H9 (cell line): ENCODE results near the gene CP. TPM values are rescaled to one million over a fixed set of nuclear protein-coding genes. Genes with fewer than 3 reads are reported as not detected.

Experiments
- DNase-seq: peaks from one replicate; pipeline ENCODE4 v3.0.0-alpha.2; 2017
- H2AFZ ChIP-seq: one replicate; pipeline ENCODE4 v1.6.1; 2013; ENCODE audit warnings: mild to moderate bottlenecking, low read length, control low read depth, moderate library complexity
- H2AK5ac ChIP-seq: 2 replicates; pipeline ENCODE4 v1.6.1; 2013; ENCODE audit warnings: low read length, control low read depth, mixed read lengths; ENCODE audit not compliant: insufficient read length
- H2BK120ac ChIP-seq: one replicate; pipeline ENCODE4 v1.6.1; 2013; ENCODE audit warnings: low read depth, mild to moderate bottlenecking, low read length, control low read depth, inconsistent platforms; ENCODE audit not compliant: poor library complexity, severe bottlenecking
- H2BK12ac ChIP-seq: 2 replicates; pipeline ENCODE4 v1.6.1; 2013; ENCODE audit warnings: low read length, control low read depth, mixed read lengths, low read depth; ENCODE audit not compliant: insufficient read length
- H2BK15ac ChIP-seq: 2 replicates; pipeline ENCODE4 v1.6.1; 2013; ENCODE audit warnings: low read depth, low read length, control low read depth
- H2BK20ac ChIP-seq: one replicate; pipeline ENCODE4 v1.6.1; 2013; ENCODE audit warnings: low read depth, mild to moderate bottlenecking, low read length, control low read depth, inconsistent platforms; ENCODE audit not compliant: poor library complexity, severe bottlenecking
- H2BK5ac ChIP-seq: 2 replicates; pipeline ENCODE4 v1.6.1; 2013; ENCODE audit warnings: low read length, control low read depth, mixed read lengths; ENCODE audit not compliant: insufficient read length
- H3K14ac ChIP-seq: 2 replicates; pipeline ENCODE4 v1.6.1; 2013; ENCODE audit warnings: low read length, control low read depth; ENCODE audit not compliant: insufficient read depth
- H3K18ac ChIP-seq: 2 replicates; pipeline ENCODE4 v1.6.1; 2013; ENCODE audit warnings: low read depth, mild to moderate bottlenecking, mixed read lengths, low read length, control low read depth; ENCODE audit not compliant: insufficient read length
- H3K23ac ChIP-seq: 2 replicates; pipeline ENCODE4 v1.6.1; 2013; ENCODE audit warnings: low read length, control low read depth, mixed read lengths, low read depth; ENCODE audit not compliant: insufficient read length
- H3K23me2 ChIP-seq: 2 replicates; pipeline ENCODE4 v1.6.1; 2013; ENCODE audit warnings: low read depth, mild to moderate bottlenecking, mixed read lengths, low read length, control low read depth; ENCODE audit not compliant: insufficient read length, poor library complexity, severe bottlenecking
- H3K27ac ChIP-seq: 2 replicates; pipeline ENCODE4 v1.5.1; 2013; ENCODE audit warnings: low read length, control low read depth, mixed read lengths, low read depth; ENCODE audit not compliant: insufficient read length
- H3K27me3 ChIP-seq: 2 replicates; pipeline ENCODE4 v1.6.1; 2013; ENCODE audit warnings: low read length, control low read depth, inconsistent platforms; ENCODE audit not compliant: insufficient read depth
- H3K4ac ChIP-seq: 2 replicates; pipeline ENCODE4 v1.6.1; 2013; ENCODE audit warnings: low read depth, mild to moderate bottlenecking, control low read depth, inconsistent platforms, low read length, moderate library complexity
- H3K4me1 ChIP-seq: 2 replicates; pipeline ENCODE4 v1.6.1; 2013; ENCODE audit warnings: low read length, control low read depth, inconsistent platforms; ENCODE audit not compliant: insufficient read depth
- H3K4me2 ChIP-seq: 2 replicates; pipeline ENCODE4 v1.6.1; 2013; ENCODE audit warnings: low read length, control low read depth, mixed read lengths; ENCODE audit not compliant: insufficient read length, insufficient read depth
- H3K56ac ChIP-seq: 2 replicates; pipeline ENCODE4 v1.6.1; 2013; ENCODE audit warnings: low read depth, mild to moderate bottlenecking, mixed read lengths, low read length, control low read depth; ENCODE audit not compliant: insufficient read length
- H3K79me1 ChIP-seq: 2 replicates; pipeline ENCODE4 v1.6.1; 2013; ENCODE audit warnings: low read depth, mild to moderate bottlenecking, moderate library complexity, low read length, control low read depth, inconsistent platforms; ENCODE audit not compliant: insufficient read depth, poor library complexity, severe bottlenecking
- H3K79me2 ChIP-seq: 2 replicates; pipeline ENCODE4 v1.6.1; 2013; ENCODE audit warnings: low read length, control low read depth, inconsistent platforms; ENCODE audit not compliant: insufficient read depth
- H3K9ac ChIP-seq: 2 replicates; pipeline ENCODE4 v1.6.1; 2013; ENCODE audit warnings: low read length, control low read depth, mixed read lengths; ENCODE audit not compliant: insufficient read length; ENCODE audit errors: extremely low read depth
- H3K9me3 ChIP-seq: one replicate; pipeline ENCODE4 v1.6.1; 2013; ENCODE audit warnings: low read depth, low read length, inconsistent platforms; ENCODE audit not compliant: control insufficient read depth
- H3T11ph ChIP-seq: one replicate; pipeline ENCODE4 v1.6.1; 2013; ENCODE audit warnings: mild to moderate bottlenecking, low read length, control low read depth, inconsistent platforms
- H4K20me1 ChIP-seq: one replicate; pipeline ENCODE4 v1.6.1; 2013; ENCODE audit not compliant: control insufficient read depth, insufficient read length, insufficient read depth
- H4K5ac ChIP-seq: 2 replicates; pipeline ENCODE4 v1.6.1; 2013; ENCODE audit warnings: low read depth, mild to moderate bottlenecking, mixed read lengths, low read length, control low read depth; ENCODE audit not compliant: insufficient read length
- H4K8ac ChIP-seq: replicated peaks from 2 replicates; pipeline ENCODE4 v1.6.1; 2013; ENCODE audit warnings: low read length, control low read depth, mixed read lengths, low read depth; ENCODE audit not compliant: insufficient read length
- H4K91ac ChIP-seq: 2 replicates; pipeline ENCODE4 v1.6.1; 2013; ENCODE audit warnings: low read depth, mild to moderate bottlenecking, moderate library complexity, mixed read lengths, low read length, control low read depth; ENCODE audit not compliant: insufficient read length
- H3K27ac Mint-ChIP-seq, 3 experiments: 2 replicates in 2 of 3; 3 replicates in 1 of 3; pipeline ENCODE4 v1.8.0; 2020 to 2021; ENCODE audit warnings: mixed read lengths in 3 of 3, mild to moderate bottlenecking in 1 of 3, moderate library complexity in 1 of 3
- H3K27me3 Mint-ChIP-seq: 2 replicates; pipeline ENCODE4 v1.8.0; 2021; ENCODE audit warnings: low read depth, mild to moderate bottlenecking, moderate library complexity, mixed read lengths
- H3K36me3 Mint-ChIP-seq, 3 experiments: 2 replicates in 2 of 3; 3 replicates in 1 of 3; pipeline ENCODE4 v1.8.0; 2020 to 2021; ENCODE audit warnings: low read depth in 3 of 3, mixed read lengths in 3 of 3; ENCODE audit not compliant: insufficient read depth in 1 of 3
- H3K4me1 Mint-ChIP-seq, 2 experiments: 2 replicates each; pipeline ENCODE4 v1.8.0; 2020; ENCODE audit warnings: mixed read lengths in 2 of 2
- H3K4me3 Mint-ChIP-seq, 2 experiments: 2 replicates in 1 of 2; 3 replicates in 1 of 2; pipeline ENCODE4 v1.8.0; 2020 to 2021; ENCODE audit warnings: mild to moderate bottlenecking in 2 of 2, mixed read lengths in 2 of 2, moderate library complexity in 1 of 2
- H3K9me3 Mint-ChIP-seq, 2 experiments: 2 replicates in 1 of 2; 3 replicates in 1 of 2; pipeline ENCODE4 v1.8.0; 2020; ENCODE audit warnings: mild to moderate bottlenecking in 2 of 2, mixed read lengths in 2 of 2, moderate library complexity in 1 of 2
- CTCF ChIP-seq: fragments of 200-600 bp; sonication (generic); conservative IDR thresholded peaks from 3 replicates; pipeline ENCODE4 v1.8.0; 2021; ENCODE audit warnings: antibody characterized with exemption, mild to moderate bottlenecking
- WGBS: extraction: QIAGEN DNeasy Blood & Tissue Kit; methylation state at CpG from one replicate; pipeline ENCODE4 v1.1.7; 2013; ENCODE audit warnings: missing lambda C conversion rate, low lambda C conversion rate, mixed read lengths; ENCODE audit not compliant: insufficient read length; ENCODE audit errors: extremely low coverage; 5-methylcytosine and 5-hydroxymethylcytosine counted together
- total RNA-seq: library from RNA; stranded (reverse); gene quantifications from 2 replicates; pipeline ENCODE4 v1.2.1, GENCODE V29; 2021

Gene CP
- total RNA-seq, 1 experiment from 2014 or later, result 1.1 TPM

GRCh38 chr3:149234671-149235245, 13.1 kb upstream of the CP start:
- no peaks in the 10 kb centered on the region for H3K79me1 ChIP-seq
- no peaks in the 10 kb centered on the region for H3K79me2 ChIP-seq
- no peak overlapping the region for H3T11ph ChIP-seq
- no CpG with 5 or more reads among the region's 5 CpGs for WGBS
- H3K14ac ChIP-seq, result no peak overlapping the region
- no peak overlapping the region for H3K18ac ChIP-seq
- H4K91ac ChIP-seq, result no peak overlapping the region
- Mint-ChIP-seq H3K4me3 (no peak overlapping the region), H3K4me1 (peaks cover 34 to 37% of the 10 kb centered on the region in 2 experiments), H3K27ac (0 out of 7 replicates have a peak overlapping the region, but pooled peaks of 1 of the 3 experiments have one; percentile 21), H3K9me3 (peaks cover 10 to 19% of the 10 kb centered on the region in 2 experiments; a peak in 4 of 5 replicates), H3K36me3 (peaks cover 14 to 27% (median 14%) of the 10 kb centered on the region in 3 experiments), H3K27me3 (peaks cover 1% of the 10 kb centered on the region; the same call in 1 of the 2 replicates)
- no peak overlapping the region for H3K23ac ChIP-seq
- H2BK12ac ChIP-seq, result no peak overlapping the region
- H3K9ac ChIP-seq, result no peak overlapping the region
- no peak for TF ChIP-seq CTCF
- H3K56ac ChIP-seq, result no peak overlapping the region
- peaks cover 4% of the 10 kb centered on the region; the same call in 1 of the 2 replicates for H3K4me1 ChIP-seq
- no peak overlapping the region for H2BK120ac ChIP-seq
- no peak overlapping the region for H3K27ac ChIP-seq
- no peak overlapping the region for H4K8ac ChIP-seq
- H4K20me1 ChIP-seq, result no peaks in the 10 kb centered on the region
- no peak overlapping the region for H4K5ac ChIP-seq
- H3K23me2 ChIP-seq, result no peaks in the 10 kb centered on the region
- H3K9me3 ChIP-seq, result no peaks in the 10 kb centered on the region
- no peak overlapping the region for H3K4ac ChIP-seq
- H2BK20ac ChIP-seq, result no peak overlapping the region
- H2BK5ac ChIP-seq, result no peak overlapping the region
- H2AK5ac ChIP-seq, result no peak overlapping the region
- no peak overlapping the region for H3K4me2 ChIP-seq
- no peaks in the 10 kb centered on the region for H3K27me3 ChIP-seq
- H2AFZ ChIP-seq, result no peak overlapping the region
- H2BK15ac ChIP-seq, result no peak overlapping the region
- no peak for DNase-seq
